Keratinocyte (primary cell): Measurements from ENCODE around the gene LEFTY2. TPM values are rescaled to one million over a fixed set of nuclear protein-coding genes. Genes with fewer than 3 reads are reported as not detected.
A peak's percentile ranks its signal among the peaks of the same experiment; 100 is the strongest.

ENCODE experiments used
- DNase-seq: peaks from one replicate; pipeline ENCODE4 v3.0.0-alpha.2; 2011; ENCODE audit warnings: low read depth, missing footprints, low spot score
- FAIRE-seq: peaks from 2 replicates; lab custom pipeline; 2011; peaks lifted over from hg19 to GRCh38; lab: Jason Lieb, UNC
- H2AFZ ChIP-seq: 2 replicates; pipeline ENCODE4 v1.6.0; 2012; ENCODE audit warnings: low read length, control low read depth, inconsistent platforms; ENCODE audit not compliant: control insufficient read depth
- H3K27ac ChIP-seq: 2 replicates; pipeline ENCODE4 v1.5.1; 2011; ENCODE audit warnings: low read length; ENCODE audit not compliant: control insufficient read depth, insufficient read depth
- H3K27me3 ChIP-seq: 3 replicates; pipeline ENCODE4 v1.6.0; 2011; ENCODE audit warnings: low read length; ENCODE audit not compliant: control insufficient read depth, insufficient read depth; ENCODE audit errors: extremely low read depth
- H3K36me3 ChIP-seq, 2 experiments: 2 replicates in 1 of 2; 3 replicates in 1 of 2; pipeline ENCODE4 v1.5.1; 2011; ENCODE audit warnings: low read length in 2 of 2, mild to moderate bottlenecking in 1 of 2; ENCODE audit not compliant: control insufficient read depth in 2 of 2, insufficient read depth in 2 of 2; ENCODE audit errors: extremely low read depth in 1 of 2
- H3K4me1 ChIP-seq: 3 replicates; pipeline ENCODE4 v1.5.1; 2011; ENCODE audit warnings: low read length; ENCODE audit not compliant: control insufficient read depth, insufficient read depth; ENCODE audit errors: extremely low read depth
- H3K4me2 ChIP-seq: 3 replicates; pipeline ENCODE4 v1.6.0; 2011; ENCODE audit warnings: low read depth, low read length; ENCODE audit not compliant: control insufficient read depth, insufficient read depth; ENCODE audit errors: extremely low read depth
- H3K4me3 ChIP-seq, 3 experiments: fragments of 200-600 bp in 1 of 3; sonication (generic) in 1 of 3; 2 replicates in 2 of 3; 3 replicates in 1 of 3; pipeline ENCODE4 v1.5.1; 2011 to 2016; ENCODE audit warnings: low read length in 3 of 3, mild to moderate bottlenecking in 3 of 3, control low read depth in 2 of 3, inconsistent platforms in 1 of 3, low read depth in 1 of 3, mixed read lengths in 1 of 3, mixed run types in 1 of 3, moderate library complexity in 1 of 3; ENCODE audit not compliant: control insufficient read depth in 2 of 3, insufficient read depth in 2 of 3; ENCODE audit errors: extremely low read depth in 1 of 3
- H3K79me2 ChIP-seq: 2 replicates; pipeline ENCODE4 v1.6.0; 2012; ENCODE audit warnings: low read length; ENCODE audit not compliant: control insufficient read depth, insufficient read depth
- H3K9ac ChIP-seq: 3 replicates; pipeline ENCODE4 v1.6.0; 2011; ENCODE audit warnings: low read length; ENCODE audit not compliant: control insufficient read depth, insufficient read depth; ENCODE audit errors: extremely low read depth
- H3K9me1 ChIP-seq: 3 replicates; pipeline ENCODE4 v1.6.0; 2011; ENCODE audit warnings: low read length; ENCODE audit not compliant: control insufficient read depth, insufficient read depth; ENCODE audit errors: extremely low read depth
- H3K9me3 ChIP-seq: 2 replicates; pipeline ENCODE4 v1.5.1; 2012; ENCODE audit warnings: low read depth, low read length; ENCODE audit not compliant: control insufficient read depth
- H4K20me1 ChIP-seq: 3 replicates; pipeline ENCODE4 v1.6.0; 2011; ENCODE audit warnings: low read length; ENCODE audit not compliant: control insufficient read depth, insufficient read depth; ENCODE audit errors: extremely low read depth
- EZH2 ChIP-seq: IDR thresholded peaks from one replicate; pipeline ENCODE4 v1.6.1; 2012; ENCODE audit warnings: inconsistent platforms, mild to moderate bottlenecking, low read length, moderate library complexity
- dilution Hi-C: fragments of 300-500 bp; cut with MboI; formaldehyde crosslinking; loops from one replicate; pipeline ENCODE4 v1.7.0; 2020; ENCODE audit warnings: low sequenced_read_pairs; ENCODE audit not compliant: extremely low pct_ligation_motif_present
- polyA plus RNA-seq, 5 experiments: library from polyadenylated mRNA; depleted of rRNA in 3 of 5; stranded (reverse) in 3 of 5; stranded (forward) in 1 of 5; unstranded in 1 of 5; fragments of >200 nt; gene quantifications; 1 replicate in 1 of 5; 2 replicates in 3 of 5; 3 replicates in 1 of 5; pipeline versions ENCODE4 v1.2.1 to v1.2.3, GENCODE V29; 2011 to 2012; ENCODE audit warnings: missing spikeins in 2 of 5, low read depth in 1 of 5, low replicate concordance in 1 of 5
- TF ChIP-seq, protein P1 (sequence below), 3 experiments: IDR thresholded peaks in 1 of 3; conservative IDR thresholded peaks in 1 of 3; optimal IDR thresholded peaks in 1 of 3; 2 replicates in 2 of 3; 3 replicates in 1 of 3; pipeline versions ENCODE3 to v1.5.1; 2011; ENCODE audit warnings: low read length in 3 of 3, mild to moderate bottlenecking in 3 of 3, moderate library complexity in 2 of 3, control low read depth in 1 of 3, inconsistent platforms in 1 of 3; ENCODE audit not compliant: insufficient read depth in 2 of 3; ENCODE audit errors: extremely low read depth in 1 of 3

LEFTY2 gene
- polyA plus RNA-seq, 1 donor (not counting 4 experiments of a cell fraction or from before 2014, with no cell fraction given) = not detected

DNA sequence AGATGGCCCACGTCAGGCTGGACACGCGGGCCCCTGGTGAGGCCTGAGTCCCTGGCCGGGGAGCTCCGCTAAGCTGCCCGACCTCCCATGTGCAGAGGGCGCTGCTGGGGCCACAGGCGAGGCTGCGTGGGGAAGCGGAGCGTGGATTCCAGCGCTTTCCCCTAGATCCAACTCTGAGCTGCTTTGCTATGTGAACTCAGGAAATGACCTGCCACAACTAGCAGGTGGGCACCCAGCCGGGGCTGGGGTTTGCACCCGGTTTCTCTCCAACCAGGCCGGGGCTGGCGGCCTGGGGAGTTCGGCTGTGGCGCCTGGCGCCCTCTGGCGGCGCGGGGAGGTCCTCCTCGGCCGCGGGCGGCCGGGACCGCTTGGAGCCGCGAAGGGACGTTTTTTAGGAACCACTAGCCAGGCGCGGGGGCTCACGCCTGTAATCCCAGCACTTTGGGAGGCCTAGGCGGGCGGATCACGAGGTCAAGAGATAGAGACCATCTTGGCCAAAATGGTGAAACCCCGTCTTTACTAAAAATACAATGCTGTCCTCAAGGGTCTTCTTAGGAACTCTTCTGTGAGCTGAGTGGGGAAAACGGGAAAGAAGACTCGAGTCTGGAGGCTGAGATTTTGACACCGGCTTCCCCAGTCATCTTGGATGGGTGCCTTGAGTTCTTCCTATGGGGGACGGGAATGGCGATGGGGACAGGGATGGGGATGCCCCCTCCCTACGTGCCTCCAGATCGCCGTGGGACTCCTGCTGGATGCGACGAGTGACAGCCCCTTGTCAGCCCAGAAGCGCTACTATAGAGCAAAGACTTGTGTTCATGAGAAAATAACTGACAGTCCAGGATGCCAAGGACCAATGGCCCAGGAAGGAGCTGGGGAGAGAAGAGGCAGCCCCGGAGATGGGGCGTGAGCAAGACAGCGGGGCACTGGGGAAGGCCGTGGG lies 29.6 kb downstream of the LEFTY2 start:
- Histone ChIP-seq H3K9me3 (no peaks in the 10 kb centered on the region), H3K9ac (no peak overlapping the region), H3K27ac (no peak overlapping the region), H2AFZ (no peak overlapping the region), H4K20me1 (no peaks in the 10 kb centered on the region), H3K4me1 (peaks cover 23% of the 10 kb centered on the region), H3K36me3 (peaks cover 0 to 2% of the 10 kb centered on the region in 2 experiments), H3K4me3 (no peak overlapping the region), H3K27me3 (no peaks in the 10 kb centered on the region), H3K9me1 (peaks cover 4% of the 10 kb centered on the region), H3K4me2 (no peak overlapping the region), H3K79me2 (no peaks in the 10 kb centered on the region)
- FAIRE-seq = no peak
- DNase-seq = no peak
- dilution Hi-C loops = no loop called here
- no peak for TF ChIP-seq EZH2
- TF ChIP-seq, protein P1, sequence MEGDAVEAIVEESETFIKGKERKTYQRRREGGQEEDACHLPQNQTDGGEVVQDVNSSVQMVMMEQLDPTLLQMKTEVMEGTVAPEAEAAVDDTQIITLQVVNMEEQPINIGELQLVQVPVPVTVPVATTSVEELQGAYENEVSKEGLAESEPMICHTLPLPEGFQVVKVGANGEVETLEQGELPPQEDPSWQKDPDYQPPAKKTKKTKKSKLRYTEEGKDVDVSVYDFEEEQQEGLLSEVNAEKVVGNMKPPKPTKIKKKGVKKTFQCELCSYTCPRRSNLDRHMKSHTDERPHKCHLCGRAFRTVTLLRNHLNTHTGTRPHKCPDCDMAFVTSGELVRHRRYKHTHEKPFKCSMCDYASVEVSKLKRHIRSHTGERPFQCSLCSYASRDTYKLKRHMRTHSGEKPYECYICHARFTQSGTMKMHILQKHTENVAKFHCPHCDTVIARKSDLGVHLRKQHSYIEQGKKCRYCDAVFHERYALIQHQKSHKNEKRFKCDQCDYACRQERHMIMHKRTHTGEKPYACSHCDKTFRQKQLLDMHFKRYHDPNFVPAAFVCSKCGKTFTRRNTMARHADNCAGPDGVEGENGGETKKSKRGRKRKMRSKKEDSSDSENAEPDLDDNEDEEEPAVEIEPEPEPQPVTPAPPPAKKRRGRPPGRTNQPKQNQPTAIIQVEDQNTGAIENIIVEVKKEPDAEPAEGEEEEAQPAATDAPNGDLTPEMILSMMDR (optimal IDR thresholded peaks at IDR 0.05 in 1 of 3, IDR thresholded peaks at IDR 0.05 in 1 of 3, conservative IDR thresholded peaks at IDR 0.05 in 1 of 3; ENCODE audit: extremely low read depth in 1 of 3, insufficient read depth in 2 of 3, low read length in 3 of 3) = peak in 2 of 3 experiments; percentile 51 to 71

- dilution Hi-C loops = no loop called here
- Histone ChIP-seq H3K36me3 (peaks cover 0 to 2% of the 10 kb centered on the region in 2 experiments), H3K4me2 (no peak overlapping the region), H3K79me2 (no peaks in the 10 kb centered on the region), H2AFZ (no peak overlapping the region), H3K27me3 (no peaks in the 10 kb centered on the region), H3K9me3 (no peaks in the 10 kb centered on the region), H4K20me1 (no peaks in the 10 kb centered on the region), H3K27ac (no peak overlapping the region), H3K9ac (no peak overlapping the region), H3K9me1 (no peaks in the 10 kb centered on the region), H3K4me1 (peaks cover 8% of the 10 kb centered on the region), H3K4me3 (no peak overlapping the region)
- TF ChIP-seq EZH2 = no peak
- TF ChIP-seq, protein P1 (optimal IDR thresholded peaks at IDR 0.05 in 1 of 3, IDR thresholded peaks at IDR 0.05 in 1 of 3, conservative IDR thresholded peaks at IDR 0.05 in 1 of 3; ENCODE audit: extremely low read depth in 1 of 3, insufficient read depth in 2 of 3, low read length in 3 of 3) = no peak
- FAIRE-seq (no peak), DNase-seq (no peak)
Measured at GRCh38 chr1:225909477-225909876, 31.5 kb downstream of the LEFTY2 start.
